GM13976 (cell line): Measurements from ENCODE around the gene FAF2.
"Not testable (repeated sequence)": the region's sequence is repeated elsewhere in the genome, so short reads cannot be mapped to it uniquely, and the experiment has no call there.

Source experiments
- DNase-seq: peaks from one replicate; pipeline ENCODE4 v3.0.0; 2012; ENCODE audit warnings: low spot score
- CTCF ChIP-seq: IDR thresholded peaks from 2 replicates; pipeline ENCODE4 v1.5.1; 2012; ENCODE audit warnings: borderline replicate concordance, mild to moderate bottlenecking; ENCODE audit not compliant: insufficient read depth; ENCODE audit errors: extremely low read depth, missing control alignments, control extremely low read depth
- in situ Hi-C: fragments of 300-500 bp; cut with MboI; formaldehyde crosslinking; loops from one replicate; pipeline ENCODE4 v1.12.0; 2022; ENCODE audit warnings: low sequenced_read_pairs, mixed read lengths, inconsistent platforms; ENCODE audit not compliant: unreplicated experiment

Gene FAF2

GRCh38 chr5:176485176-176485575, 37.0 kb downstream of the FAF2 start:
- no peak for DNase-seq
- TF ChIP-seq CTCF = no peak
- in situ Hi-C loops = no loop called here

- TF ChIP-seq CTCF = no peak
- no peak for DNase-seq
- in situ Hi-C loops = no loop called here
Observed at GRCh38 chr5:176486189-176486757, 38.1 kb downstream of the FAF2 start.

- in situ Hi-C loops = not testable (repeated sequence)
Observed at GRCh38 chr5:176487160-176487559, 39.0 kb downstream of the FAF2 start.

GRCh38 chr5:176489077-176489476, 40.9 kb downstream of the FAF2 start:
- no peak for TF ChIP-seq CTCF
- in situ Hi-C loops = no loop called here
- DNase-seq = no peak

More at GRCh38 chr5:176487160-176487559, 39.0 kb downstream of the FAF2 start:
- not testable (repeated sequence) for DNase-seq

GRCh38 chr5:176490301-176490700, 42.1 kb downstream of the FAF2 start:
- TF ChIP-seq CTCF = no peak
- DNase-seq = no peak
- in situ Hi-C loops = no loop called here

- DNase-seq = no peak
- TF ChIP-seq CTCF = no peak
- in situ Hi-C loops = no loop called here
Observed at GRCh38 chr5:176491101-176491502, 42.9 kb downstream of the FAF2 start.

GRCh38 chr5:176491901-176492300, 43.7 kb downstream of the FAF2 start:
- no peak for TF ChIP-seq CTCF
- in situ Hi-C loops = no loop called here
- DNase-seq = no peak
